ENCODE data around the gene TCN2. TPM values are rescaled to one million over a fixed set of nuclear protein-coding genes. Genes with fewer than 3 reads are reported as not detected.

Gene TCN2
- total and polyA plus RNA-seq, 9 of the 15 experiments (the other 6 are each of a cell fraction or from before 2014, with no cell fraction given): 0.88 to 5.4 (median 1.7) TPM

DNA sequence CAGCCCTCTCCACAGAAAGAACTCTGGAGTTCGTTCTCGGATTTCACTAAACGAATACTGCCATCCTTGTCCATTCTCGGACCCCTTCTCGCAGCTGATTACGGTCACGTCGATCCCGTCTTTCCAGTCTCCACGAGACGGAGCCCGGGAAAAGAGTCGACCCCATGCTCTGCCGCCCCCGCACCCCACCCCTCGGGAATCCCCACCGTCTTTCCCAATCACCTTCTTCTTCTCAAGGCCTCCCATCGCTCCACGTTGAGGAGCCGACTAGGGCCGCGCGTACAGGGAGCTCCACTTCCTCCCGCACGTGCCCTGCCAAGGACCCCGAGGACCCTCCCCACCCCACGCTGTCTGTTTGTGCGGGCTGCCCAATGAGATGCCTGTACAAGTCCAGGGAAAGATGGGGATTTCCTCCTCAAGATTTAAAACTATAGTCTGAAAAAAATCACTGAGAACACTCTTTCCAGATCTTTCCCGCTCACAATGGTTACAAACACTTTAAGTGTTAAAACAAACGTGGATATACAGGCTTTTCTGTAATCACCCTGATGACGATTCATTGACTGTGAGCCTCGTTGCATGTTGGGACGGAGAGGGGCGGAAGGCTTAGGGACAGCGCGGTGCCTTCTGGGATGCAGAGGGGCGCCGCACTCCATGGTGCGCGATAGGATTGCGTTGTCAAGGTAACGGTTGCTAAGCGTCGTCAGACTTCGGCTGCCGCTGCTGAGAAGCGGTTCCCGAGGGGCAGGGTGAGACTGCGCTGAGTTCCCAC is 15.2 kb upstream of the TCN2 start, which contains the start of gene PES1 (continued):
- no peak for TF ChIP-seq ZNF583 (CRISPR knock-in tag; IDR thresholded peaks at IDR 0.05)
- no peak for TF ChIP-seq NR3C1 (CRISPR knock-in tag; IDR thresholded peaks at IDR 0.05)
- TF ChIP-seq ZNF143 (CRISPR knock-in tag; IDR thresholded peaks at IDR 0.05): peak; percentile 96
- no peak for TF ChIP-seq UBTF (IDR thresholded peaks at IDR 0.05; ENCODE audit: borderline replicate concordance in 1 of 2, low read depth in 2 of 2, low read length in 2 of 2)
- peak; percentile 34; the same call in 1 of the 2 replicates for TF ChIP-seq MTA3 (IDR thresholded peaks at IDR 0.05; ENCODE audit: borderline replicate concordance)
- TF ChIP-seq TRIM24 (IDR thresholded peaks at IDR 0.05): no peak
- no peak for TF ChIP-seq HNRNPL (IDR thresholded peaks at IDR 0.05; ENCODE audit: low read depth, low read length)
- TF ChIP-seq SETDB1 (IDR thresholded peaks at IDR 0.05; ENCODE audit: low read length): no peak
- TF ChIP-seq SMC3 (conservative IDR thresholded peaks at IDR 0.05; ENCODE audit: insufficient read depth, low read depth, low read length): no peak
- TF ChIP-seq, protein P1, sequence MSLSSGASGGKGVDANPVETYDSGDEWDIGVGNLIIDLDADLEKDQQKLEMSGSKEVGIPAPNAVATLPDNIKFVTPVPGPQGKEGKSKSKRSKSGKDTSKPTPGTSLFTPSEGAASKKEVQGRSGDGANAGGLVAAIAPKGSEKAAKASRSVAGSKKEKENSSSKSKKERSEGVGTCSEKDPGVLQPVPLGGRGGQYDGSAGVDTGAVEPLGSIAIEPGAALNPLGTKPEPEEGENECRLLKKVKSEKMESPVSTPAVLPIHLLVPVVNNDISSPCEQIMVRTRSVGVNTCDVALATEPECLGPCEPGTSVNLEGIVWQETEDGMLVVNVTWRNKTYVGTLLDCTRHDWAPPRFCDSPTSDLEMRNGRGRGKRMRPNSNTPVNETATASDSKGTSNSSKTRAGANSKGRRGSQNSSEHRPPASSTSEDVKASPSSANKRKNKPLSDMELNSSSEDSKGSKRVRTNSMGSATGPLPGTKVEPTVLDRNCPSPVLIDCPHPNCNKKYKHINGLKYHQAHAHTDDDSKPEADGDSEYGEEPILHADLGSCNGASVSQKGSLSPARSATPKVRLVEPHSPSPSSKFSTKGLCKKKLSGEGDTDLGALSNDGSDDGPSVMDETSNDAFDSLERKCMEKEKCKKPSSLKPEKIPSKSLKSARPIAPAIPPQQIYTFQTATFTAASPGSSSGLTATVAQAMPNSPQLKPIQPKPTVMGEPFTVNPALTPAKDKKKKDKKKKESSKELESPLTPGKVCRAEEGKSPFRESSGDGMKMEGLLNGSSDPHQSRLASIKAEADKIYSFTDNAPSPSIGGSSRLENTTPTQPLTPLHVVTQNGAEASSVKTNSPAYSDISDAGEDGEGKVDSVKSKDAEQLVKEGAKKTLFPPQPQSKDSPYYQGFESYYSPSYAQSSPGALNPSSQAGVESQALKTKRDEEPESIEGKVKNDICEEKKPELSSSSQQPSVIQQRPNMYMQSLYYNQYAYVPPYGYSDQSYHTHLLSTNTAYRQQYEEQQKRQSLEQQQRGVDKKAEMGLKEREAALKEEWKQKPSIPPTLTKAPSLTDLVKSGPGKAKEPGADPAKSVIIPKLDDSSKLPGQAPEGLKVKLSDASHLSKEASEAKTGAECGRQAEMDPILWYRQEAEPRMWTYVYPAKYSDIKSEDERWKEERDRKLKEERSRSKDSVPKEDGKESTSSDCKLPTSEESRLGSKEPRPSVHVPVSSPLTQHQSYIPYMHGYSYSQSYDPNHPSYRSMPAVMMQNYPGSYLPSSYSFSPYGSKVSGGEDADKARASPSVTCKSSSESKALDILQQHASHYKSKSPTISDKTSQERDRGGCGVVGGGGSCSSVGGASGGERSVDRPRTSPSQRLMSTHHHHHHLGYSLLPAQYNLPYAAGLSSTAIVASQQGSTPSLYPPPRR (CRISPR knock-in tag; IDR thresholded peaks at IDR 0.05; ENCODE audit: borderline replicate concordance): no peak
- no peak for TF ChIP-seq BRF2 (IDR thresholded peaks at IDR 0.05; ENCODE audit: borderline replicate concordance, insufficient read depth, insufficient read length)
- TF ChIP-seq ZNF253 (CRISPR knock-in tag; conservative IDR thresholded peaks at IDR 0.05): no peak
- no peak for TF ChIP-seq HNRNPLL (IDR thresholded peaks at IDR 0.05; ENCODE audit: low read depth, low read length, poor library complexity, severe bottlenecking)
- no peak for TF ChIP-seq RBM15 (IDR thresholded peaks at IDR 0.05; ENCODE audit: insufficient read depth, low read length)
- no peak for TF ChIP-seq CBFA2T3 (IDR thresholded peaks at IDR 0.05)
- TF ChIP-seq ZNF431 (CRISPR knock-in tag; IDR thresholded peaks at IDR 0.05): no peak
- TF ChIP-seq STAG1 (CRISPR knock-in tag; IDR thresholded peaks at IDR 0.05; ENCODE audit: borderline replicate concordance): no peak

All from K562 (cell line).